Prostate gland (tissue), 2 donors: ENCODE results near the gene CYP4F3.

ENCODE experiments used
- CTCF ChIP-seq, 4 experiments: fragments of 200-600 bp in 2 of 4; fragments of 450-650 bp in 2 of 4; sonication (generic) in 2 of 4; IDR thresholded peaks; 1 replicate in 3 of 4; 2 replicates in 1 of 4; pipeline ENCODE4 v1.5.1; 2016 to 2019; ENCODE audit warnings: antibody characterized with exemption in 4 of 4, mild to moderate bottlenecking in 2 of 4, moderate library complexity in 2 of 4
- POLR2A ChIP-seq: fragments of 450-650 bp; IDR thresholded peaks from one replicate; pipeline ENCODE4 v1.6.1; 2016; ENCODE audit warnings: antibody characterized with exemption, mild to moderate bottlenecking
- POLR2AphosphoS5 ChIP-seq: sonication (generic); formaldehyde crosslinking; IDR thresholded peaks from one replicate; pipeline ENCODE4 v1.6.1; 2017; ENCODE audit warnings: antibody characterized with exemption

GRCh38 chr19:15642807-15643206, 2.1 kb downstream of the CYP4F3 start:
- TF ChIP-seq CTCF (IDR thresholded peaks at IDR 0.05) (no peak), POLR2A (no peak), POLR2AphosphoS5 (no peak)
